HEK293 (cell line): ENCODE data around the gene KCNK15.
A peak's percentile ranks its signal among the peaks of the same experiment; 100 is the strongest.

Experiments
- CTCF ChIP-seq: fragments of 450-650 bp; formaldehyde crosslinking; IDR thresholded peaks from 2 replicates; pipeline ENCODE4 v1.5.1; 2016; ENCODE audit warnings: missing biosample characterization, missing genetic modification characterization
- PRDM2 ChIP-seq: fragments of 450-650 bp; formaldehyde crosslinking; IDR thresholded peaks from 2 replicates; pipeline ENCODE4 v1.5.1; 2016; ENCODE audit warnings: missing biosample characterization, missing genetic modification characterization, borderline replicate concordance
- TCF7L2 ChIP-seq: IDR thresholded peaks from 2 replicates; pipeline ENCODE4 v1.6.1; 2011; ENCODE audit warnings: low read depth, mild to moderate bottlenecking, inconsistent platforms, low read length, moderate library complexity, borderline replicate concordance
- ZNF121 ChIP-seq: fragments of 450-650 bp; formaldehyde crosslinking; IDR thresholded peaks from 2 replicates; pipeline ENCODE4 v1.5.1; 2016; ENCODE audit warnings: missing biosample characterization, missing genetic modification characterization
- ZNF169 ChIP-seq: fragments of 450-650 bp; formaldehyde crosslinking; IDR thresholded peaks from 2 replicates; pipeline ENCODE4 v1.5.1; 2016; ENCODE audit warnings: missing biosample characterization, missing genetic modification characterization
- ZNF433 ChIP-seq: fragments of 450-650 bp; formaldehyde crosslinking; IDR thresholded peaks from 2 replicates; pipeline ENCODE4 v1.5.1; 2016; ENCODE audit warnings: missing biosample characterization, missing genetic modification characterization, low read depth
- ZNF785 ChIP-seq: fragments of 450-650 bp; formaldehyde crosslinking; IDR thresholded peaks from 2 replicates; pipeline ENCODE4 v1.5.1; 2016; ENCODE audit warnings: missing biosample characterization, missing genetic modification characterization

- no peak for TF ChIP-seq ZNF121 (tag by site-specific recombination)
- no peak for TF ChIP-seq TCF7L2
- TF ChIP-seq PRDM2 (tag by site-specific recombination): no peak
- no peak for TF ChIP-seq ZNF169 (tag by site-specific recombination)
- 0 out of 2 replicates have a peak, but pooled peaks have one; percentile 12 for TF ChIP-seq CTCF (tag by site-specific recombination)
- TF ChIP-seq ZNF433: no peak
- TF ChIP-seq ZNF785 (tag by site-specific recombination): no peak
Measured at GRCh38 chr20:44736170-44737021, 9.3 kb upstream of the KCNK15 start.
